H7 (cell line): ENCODE data around the gene STX18. TPM values are rescaled to one million over a fixed set of nuclear protein-coding genes. Genes with fewer than 3 reads are reported as not detected.

Experiments used
- DNase-seq: peaks from one replicate; pipeline ENCODE4 v3.0.0; 2012
- H3K27me3 ChIP-seq: 2 replicates; pipeline ENCODE4 v1.6.0; 2011; ENCODE audit warnings: mild to moderate bottlenecking, low read length; ENCODE audit not compliant: control insufficient read depth, insufficient read depth
- H3K36me3 ChIP-seq: replicated peaks from 2 replicates; pipeline ENCODE4 v1.5.1; 2011; ENCODE audit warnings: low read length; ENCODE audit not compliant: control insufficient read depth, insufficient read depth
- H3K4me3 ChIP-seq: 2 replicates; pipeline ENCODE4 v1.5.1; 2011; ENCODE audit warnings: low read depth, mild to moderate bottlenecking, control low read depth, low read length, moderate library complexity; ENCODE audit not compliant: insufficient read depth
- total RNA-seq: library from RNA; depleted of rRNA; stranded (reverse); fragments of >200 nt; shearing (Covaris generic); gene quantifications from 2 replicates; pipeline ENCODE4 v1.2.3, GENCODE V29; 2014; rRNA removed

The STX18 gene
- total RNA-seq, 1 experiment from 2014 or later, result 16.1 TPM

GRCh38 chr4:4386296-4386735 lies 155.5 kb downstream of the STX18 start:
- peak; percentile 89 for DNase-seq
- peaks cover 44% of the 10 kb centered on the region for H3K27me3 ChIP-seq
- H3K4me3 ChIP-seq, result peak overlapping the region; percentile 65
- H3K36me3 ChIP-seq, result no peaks in the 10 kb centered on the region

- peak overlapping the region; percentile 65 for H3K4me3 ChIP-seq
- H3K27me3 ChIP-seq, result peaks cover 44% of the 10 kb centered on the region
- H3K36me3 ChIP-seq, result no peaks in the 10 kb centered on the region
- peak; percentile 70 for DNase-seq
Measured at GRCh38 chr4:4385729-4386295, 156.0 kb downstream of the STX18 start.

DNA sequence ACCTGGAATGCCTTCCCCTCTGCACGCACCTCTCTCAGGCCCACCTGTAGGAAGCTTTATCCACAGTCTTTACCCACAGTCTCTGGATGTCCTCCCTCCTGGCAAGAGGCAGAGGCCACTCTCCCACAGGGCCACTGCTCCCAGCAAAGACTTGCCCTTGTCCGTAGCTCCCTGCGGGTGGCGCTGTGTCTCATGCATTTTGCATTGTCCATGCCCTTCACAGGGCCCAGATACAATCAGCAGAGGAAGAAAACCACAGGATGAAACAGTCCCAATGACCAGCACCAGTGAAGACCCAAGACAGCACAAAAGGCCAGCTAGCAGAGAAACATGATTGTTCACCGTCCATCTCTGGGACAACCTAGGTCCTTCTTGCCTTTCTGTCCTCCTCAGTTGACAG lies 157.0 kb downstream of the STX18 start:
- peak; percentile 88 for DNase-seq
- no peak overlapping the region for H3K4me3 ChIP-seq
- H3K27me3 ChIP-seq, result peaks cover 43% of the 10 kb centered on the region

GRCh38 chr4:4383085-4383484 lies 158.8 kb downstream of the STX18 start:
- H3K27me3 ChIP-seq, result peaks cover 35% of the 10 kb centered on the region
- H3K4me3 ChIP-seq, result no peak overlapping the region
- H3K36me3 ChIP-seq, result no peaks in the 10 kb centered on the region
- no peak for DNase-seq

More for the DNA sequence above, 157.0 kb downstream of the STX18 start:
- H3K36me3 ChIP-seq, result no peaks in the 10 kb centered on the region

GRCh38 chr4:4379540-4380087 lies 162.2 kb downstream of the STX18 start:
- H3K27me3 ChIP-seq, result peaks cover 3% of the 10 kb centered on the region; the same call in 1 of the 2 replicates
- no peak overlapping the region for H3K4me3 ChIP-seq
- no peaks in the 10 kb centered on the region for H3K36me3 ChIP-seq
- DNase-seq, result peak; percentile 68

DNA sequence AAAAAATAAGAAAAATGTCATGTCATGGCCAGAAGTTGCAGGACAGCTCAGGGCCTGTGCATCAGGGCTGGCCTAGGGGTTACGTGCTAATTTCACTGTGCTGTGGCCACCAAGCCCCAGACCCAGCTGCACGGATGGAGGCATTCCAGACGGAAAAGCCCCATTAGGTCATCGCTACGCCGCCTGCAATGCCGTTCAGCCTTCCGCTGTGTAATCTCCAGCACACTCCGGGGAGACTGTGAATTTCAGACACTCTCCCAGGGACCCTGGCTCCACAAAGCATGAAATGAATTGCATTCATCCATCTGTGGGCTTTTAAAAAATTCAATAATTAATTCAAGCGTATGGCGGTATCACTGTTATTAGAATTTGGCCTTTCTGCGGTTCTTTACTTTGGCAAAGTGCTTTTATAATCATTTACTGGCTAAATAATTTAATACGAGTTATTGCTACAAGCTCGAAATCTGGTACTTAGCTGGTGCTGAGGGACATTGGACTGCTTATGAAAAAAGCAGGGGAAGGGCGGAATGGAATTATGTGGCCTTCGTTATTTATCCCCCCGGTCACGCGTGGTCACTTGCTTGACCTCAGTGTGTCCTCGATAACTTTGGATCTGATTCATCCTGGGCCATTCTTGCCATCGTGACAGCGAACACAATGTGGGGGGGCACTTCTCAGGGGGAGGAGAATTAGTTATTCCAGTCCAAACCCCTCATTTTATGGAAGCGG lies 164.0 kb downstream of the STX18 start:
- no peak for DNase-seq
- H3K36me3 ChIP-seq, result no peaks in the 10 kb centered on the region
- no peaks in the 10 kb centered on the region; the same call in 1 of the 2 replicates for H3K27me3 ChIP-seq
- H3K4me3 ChIP-seq, result no peak overlapping the region

GRCh38 chr4:4377191-4377590 lies 164.7 kb downstream of the STX18 start:
- Histone ChIP-seq H3K27me3 (no peaks in the 10 kb centered on the region; the same call in 1 of the 2 replicates), H3K4me3 (no peak overlapping the region), H3K36me3 (no peaks in the 10 kb centered on the region)
- no peak for DNase-seq

DNA sequence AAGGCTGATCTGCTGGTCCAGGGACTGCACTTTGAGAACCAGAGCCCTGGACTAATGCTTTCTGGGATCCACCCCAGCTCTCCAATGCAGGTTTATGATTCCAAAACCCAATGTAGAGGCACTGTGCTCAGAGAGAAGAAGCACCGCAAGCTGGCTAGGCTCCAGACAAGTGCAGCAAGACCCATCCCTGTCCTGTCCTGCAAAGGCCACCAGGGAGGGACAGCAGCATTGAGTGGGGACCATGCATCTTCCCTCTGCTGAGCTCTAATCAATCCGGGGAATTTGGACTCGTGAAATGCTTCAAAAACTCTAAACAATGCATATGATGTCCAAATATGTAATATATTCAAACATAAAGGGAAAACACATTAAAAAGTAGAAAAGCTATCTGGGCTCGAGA lies 165.8 kb downstream of the STX18 start:
- Histone ChIP-seq H3K4me3 (no peak overlapping the region), H3K27me3 (no peaks in the 10 kb centered on the region; the same call in 1 of the 2 replicates), H3K36me3 (no peaks in the 10 kb centered on the region)
- no peak for DNase-seq

DNA sequence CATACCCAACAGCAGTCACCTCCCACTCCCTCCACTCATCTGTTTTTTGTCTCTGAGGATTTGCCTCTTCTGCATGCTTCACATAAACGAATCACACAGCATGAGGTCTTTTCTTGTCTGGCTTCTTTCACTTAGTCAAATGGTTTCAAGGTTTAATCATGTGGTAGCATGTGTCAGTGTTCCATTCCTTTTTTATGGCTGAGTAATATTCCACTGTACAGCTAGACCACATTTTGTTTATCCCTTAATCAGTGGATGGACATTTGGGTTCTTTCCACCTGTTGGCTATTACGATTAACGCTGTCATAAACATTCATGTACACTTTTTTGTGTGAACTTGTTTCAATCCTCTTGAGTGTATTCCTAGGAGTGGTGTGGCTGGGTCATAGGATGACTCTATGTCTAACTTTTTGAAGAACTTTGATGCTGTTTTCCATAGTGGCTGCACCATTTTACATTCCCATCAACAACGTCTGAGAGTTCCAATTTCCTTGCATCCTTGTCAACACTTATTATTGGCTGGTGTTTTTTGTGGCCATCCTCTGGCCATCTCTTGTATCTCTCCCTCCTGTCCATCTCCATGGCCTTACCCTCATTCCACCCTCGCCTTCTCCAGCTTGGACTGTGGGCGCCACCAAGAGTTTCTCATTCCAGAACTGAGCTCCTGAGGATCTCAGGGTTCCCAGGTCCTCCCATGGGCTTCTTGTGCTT lies 167.3 kb downstream of the STX18 start:
- no peak for DNase-seq
- Histone ChIP-seq H3K4me3 (no peak overlapping the region), H3K27me3 (no peaks in the 10 kb centered on the region; the same call in 1 of the 2 replicates), H3K36me3 (no peaks in the 10 kb centered on the region)

Other genes starting within 250 kb of the STX18 start
- gene NSG1, start 154.9 kb downstream of the STX18 start, total RNA-seq, result 25.3 and 31.1 TPM in 2 replicates